Omental fat pad (tissue), 4 donors: ENCODE data around the gene NAA16. TPM values are rescaled to one million over a fixed set of nuclear protein-coding genes. Genes with fewer than 3 reads are reported as not detected.

Experiments used
- ATAC-seq: fragments of 150-250 bp; one replicate; pipeline ENCODE4 v1.9.1; 2016; ENCODE audit warnings: mild to moderate bottlenecking, moderate library complexity; ENCODE audit not compliant: low FRiP score
- DNase-seq: peaks from one replicate; pipeline ENCODE4 v3.0.0-alpha.2; 2019; ENCODE audit warnings: low spot score
- CTCF ChIP-seq, 3 donors: fragments of 450-650 bp; IDR thresholded peaks; one replicate each; pipeline ENCODE4 v1.5.1; 2016 to 2017; ENCODE audit warnings: antibody characterized with exemption in 3 of 3, mild to moderate bottlenecking in 3 of 3, moderate library complexity in 2 of 3
- total RNA-seq, 4 donors: library from RNA; depleted of rRNA; stranded (reverse); fragments of >200 nt; gene quantifications; one replicate each; pipeline ENCODE4 v1.1.0, GENCODE V29; 2016

NAA16 gene
- total RNA-seq, 4 donors from 2014 or later: 8.9 to 20.7 (median 14.2) TPM

- DNase-seq (no peak), ATAC-seq (no peak)
- TF ChIP-seq CTCF (IDR thresholded peaks at IDR 0.05): no peak
These were observed 77.2 kb downstream of the NAA16 start for GRCh38 chr13:41388143-41388881.

- TF ChIP-seq CTCF (IDR thresholded peaks at IDR 0.05): no peak
- no peak for DNase-seq
- no peak for ATAC-seq
These were observed 78.5 kb downstream of the NAA16 start for GRCh38 chr13:41389580-41389979.

- no peak for TF ChIP-seq CTCF (IDR thresholded peaks at IDR 0.05)
- DNase-seq (no peak), ATAC-seq (no peak)
These were observed 83.1 kb downstream of the NAA16 start for GRCh38 chr13:41394166-41394565.

- no peak for ATAC-seq
- no peak for DNase-seq
- TF ChIP-seq CTCF (IDR thresholded peaks at IDR 0.05): no peak
These were observed 87.6 kb downstream of the NAA16 start for GRCh38 chr13:41398494-41399170.

- DNase-seq (no peak), ATAC-seq (no peak)
- TF ChIP-seq CTCF (IDR thresholded peaks at IDR 0.05): no peak
These were observed 90.3 kb downstream of the NAA16 start for GRCh38 chr13:41401366-41401765.

- no peak for ATAC-seq
- DNase-seq: no peak
These were observed 91.8 kb downstream of the NAA16 start for GRCh38 chr13:41402691-41403511.

More at GRCh38 chr13:41402691-41403511, 91.8 kb downstream of the NAA16 start:
- TF ChIP-seq CTCF (IDR thresholded peaks at IDR 0.05): no peak
